H9 (cell line): ENCODE measurements around the gene DAND5. TPM values are rescaled to one million over a fixed set of nuclear protein-coding genes. Genes with fewer than 3 reads are reported as not detected.

Experiments used
- DNase-seq: peaks from one replicate; pipeline ENCODE4 v3.0.0-alpha.2; 2017
- H2AFZ ChIP-seq: one replicate; pipeline ENCODE4 v1.6.1; 2013; ENCODE audit warnings: mild to moderate bottlenecking, low read length, control low read depth, moderate library complexity
- H2AK5ac ChIP-seq: 2 replicates; pipeline ENCODE4 v1.6.1; 2013; ENCODE audit warnings: low read length, control low read depth, mixed read lengths; ENCODE audit not compliant: insufficient read length
- H2BK120ac ChIP-seq: one replicate; pipeline ENCODE4 v1.6.1; 2013; ENCODE audit warnings: low read depth, mild to moderate bottlenecking, low read length, control low read depth, inconsistent platforms; ENCODE audit not compliant: poor library complexity, severe bottlenecking
- H2BK12ac ChIP-seq: 2 replicates; pipeline ENCODE4 v1.6.1; 2013; ENCODE audit warnings: low read length, control low read depth, mixed read lengths, low read depth; ENCODE audit not compliant: insufficient read length
- H2BK15ac ChIP-seq: 2 replicates; pipeline ENCODE4 v1.6.1; 2013; ENCODE audit warnings: low read depth, low read length, control low read depth
- H2BK20ac ChIP-seq: one replicate; pipeline ENCODE4 v1.6.1; 2013; ENCODE audit warnings: low read depth, mild to moderate bottlenecking, low read length, control low read depth, inconsistent platforms; ENCODE audit not compliant: poor library complexity, severe bottlenecking
- H2BK5ac ChIP-seq: 2 replicates; pipeline ENCODE4 v1.6.1; 2013; ENCODE audit warnings: low read length, control low read depth, mixed read lengths; ENCODE audit not compliant: insufficient read length
- H3K14ac ChIP-seq: 2 replicates; pipeline ENCODE4 v1.6.1; 2013; ENCODE audit warnings: low read length, control low read depth; ENCODE audit not compliant: insufficient read depth
- H3K18ac ChIP-seq: 2 replicates; pipeline ENCODE4 v1.6.1; 2013; ENCODE audit warnings: low read depth, mild to moderate bottlenecking, mixed read lengths, low read length, control low read depth; ENCODE audit not compliant: insufficient read length
- H3K23ac ChIP-seq: 2 replicates; pipeline ENCODE4 v1.6.1; 2013; ENCODE audit warnings: low read length, control low read depth, mixed read lengths, low read depth; ENCODE audit not compliant: insufficient read length
- H3K23me2 ChIP-seq: 2 replicates; pipeline ENCODE4 v1.6.1; 2013; ENCODE audit warnings: low read depth, mild to moderate bottlenecking, mixed read lengths, low read length, control low read depth; ENCODE audit not compliant: insufficient read length, poor library complexity, severe bottlenecking
- H3K27ac ChIP-seq: 2 replicates; pipeline ENCODE4 v1.5.1; 2013; ENCODE audit warnings: low read length, control low read depth, mixed read lengths, low read depth; ENCODE audit not compliant: insufficient read length
- H3K27me3 ChIP-seq: 2 replicates; pipeline ENCODE4 v1.6.1; 2013; ENCODE audit warnings: low read length, control low read depth, inconsistent platforms; ENCODE audit not compliant: insufficient read depth
- H3K4ac ChIP-seq: 2 replicates; pipeline ENCODE4 v1.6.1; 2013; ENCODE audit warnings: low read depth, mild to moderate bottlenecking, control low read depth, inconsistent platforms, low read length, moderate library complexity
- H3K4me1 ChIP-seq: 2 replicates; pipeline ENCODE4 v1.6.1; 2013; ENCODE audit warnings: low read length, control low read depth, inconsistent platforms; ENCODE audit not compliant: insufficient read depth
- H3K4me2 ChIP-seq: 2 replicates; pipeline ENCODE4 v1.6.1; 2013; ENCODE audit warnings: low read length, control low read depth, mixed read lengths; ENCODE audit not compliant: insufficient read length, insufficient read depth
- H3K56ac ChIP-seq: 2 replicates; pipeline ENCODE4 v1.6.1; 2013; ENCODE audit warnings: low read depth, mild to moderate bottlenecking, mixed read lengths, low read length, control low read depth; ENCODE audit not compliant: insufficient read length
- H3K79me1 ChIP-seq: 2 replicates; pipeline ENCODE4 v1.6.1; 2013; ENCODE audit warnings: low read depth, mild to moderate bottlenecking, moderate library complexity, low read length, control low read depth, inconsistent platforms; ENCODE audit not compliant: insufficient read depth, poor library complexity, severe bottlenecking
- H3K79me2 ChIP-seq: 2 replicates; pipeline ENCODE4 v1.6.1; 2013; ENCODE audit warnings: low read length, control low read depth, inconsistent platforms; ENCODE audit not compliant: insufficient read depth
- H3K9ac ChIP-seq: 2 replicates; pipeline ENCODE4 v1.6.1; 2013; ENCODE audit warnings: low read length, control low read depth, mixed read lengths; ENCODE audit not compliant: insufficient read length; ENCODE audit errors: extremely low read depth
- H3K9me3 ChIP-seq: one replicate; pipeline ENCODE4 v1.6.1; 2013; ENCODE audit warnings: low read depth, low read length, inconsistent platforms; ENCODE audit not compliant: control insufficient read depth
- H3T11ph ChIP-seq: one replicate; pipeline ENCODE4 v1.6.1; 2013; ENCODE audit warnings: mild to moderate bottlenecking, low read length, control low read depth, inconsistent platforms
- H4K20me1 ChIP-seq: one replicate; pipeline ENCODE4 v1.6.1; 2013; ENCODE audit not compliant: control insufficient read depth, insufficient read length, insufficient read depth
- H4K5ac ChIP-seq: 2 replicates; pipeline ENCODE4 v1.6.1; 2013; ENCODE audit warnings: low read depth, mild to moderate bottlenecking, mixed read lengths, low read length, control low read depth; ENCODE audit not compliant: insufficient read length
- H4K8ac ChIP-seq: replicated peaks from 2 replicates; pipeline ENCODE4 v1.6.1; 2013; ENCODE audit warnings: low read length, control low read depth, mixed read lengths, low read depth; ENCODE audit not compliant: insufficient read length
- H4K91ac ChIP-seq: 2 replicates; pipeline ENCODE4 v1.6.1; 2013; ENCODE audit warnings: low read depth, mild to moderate bottlenecking, moderate library complexity, mixed read lengths, low read length, control low read depth; ENCODE audit not compliant: insufficient read length
- H3K27ac Mint-ChIP-seq, 3 experiments: 2 replicates in 2 of 3; 3 replicates in 1 of 3; pipeline ENCODE4 v1.8.0; 2020 to 2021; ENCODE audit warnings: mixed read lengths in 3 of 3, mild to moderate bottlenecking in 1 of 3, moderate library complexity in 1 of 3
- H3K27me3 Mint-ChIP-seq: 2 replicates; pipeline ENCODE4 v1.8.0; 2021; ENCODE audit warnings: low read depth, mild to moderate bottlenecking, moderate library complexity, mixed read lengths
- H3K36me3 Mint-ChIP-seq, 3 experiments: 2 replicates in 2 of 3; 3 replicates in 1 of 3; pipeline ENCODE4 v1.8.0; 2020 to 2021; ENCODE audit warnings: low read depth in 3 of 3, mixed read lengths in 3 of 3; ENCODE audit not compliant: insufficient read depth in 1 of 3
- H3K4me1 Mint-ChIP-seq, 2 experiments: 2 replicates each; pipeline ENCODE4 v1.8.0; 2020; ENCODE audit warnings: mixed read lengths in 2 of 2
- H3K4me3 Mint-ChIP-seq, 2 experiments: 2 replicates in 1 of 2; 3 replicates in 1 of 2; pipeline ENCODE4 v1.8.0; 2020 to 2021; ENCODE audit warnings: mild to moderate bottlenecking in 2 of 2, mixed read lengths in 2 of 2, moderate library complexity in 1 of 2
- H3K9me3 Mint-ChIP-seq, 2 experiments: 2 replicates in 1 of 2; 3 replicates in 1 of 2; pipeline ENCODE4 v1.8.0; 2020; ENCODE audit warnings: mild to moderate bottlenecking in 2 of 2, mixed read lengths in 2 of 2, moderate library complexity in 1 of 2
- CTCF ChIP-seq: fragments of 200-600 bp; sonication (generic); conservative IDR thresholded peaks from 3 replicates; pipeline ENCODE4 v1.8.0; 2021; ENCODE audit warnings: antibody characterized with exemption, mild to moderate bottlenecking
- WGBS: extraction: QIAGEN DNeasy Blood & Tissue Kit; methylation state at CpG from one replicate; pipeline ENCODE4 v1.1.7; 2013; ENCODE audit warnings: missing lambda C conversion rate, low lambda C conversion rate, mixed read lengths; ENCODE audit not compliant: insufficient read length; ENCODE audit errors: extremely low coverage; 5-methylcytosine and 5-hydroxymethylcytosine counted together
- total RNA-seq: library from RNA; stranded (reverse); gene quantifications from 2 replicates; pipeline ENCODE4 v1.2.1, GENCODE V29; 2021

Gene DAND5
- total RNA-seq, 1 experiment from 2014 or later = 0.11 TPM

GRCh38 chr19:12983542-12984142, 14.3 kb downstream of the DAND5 start:
- Histone ChIP-seq H4K91ac (no peak overlapping the region), H2AK5ac (no peak overlapping the region), H3K4ac (no peak overlapping the region), H3K27me3 (peaks cover 4% of the 10 kb centered on the region; the same call in 1 of the 2 replicates), H3K79me2 (no peaks in the 10 kb centered on the region), H3K18ac (no peak overlapping the region), H3K4me1 (no peaks in the 10 kb centered on the region), H2BK15ac (no peak overlapping the region), H3K4me2 (peak overlapping the region; percentile 28), H3K14ac (no peak overlapping the region), H3K56ac (no peak overlapping the region), H3K9me3 (no peaks in the 10 kb centered on the region), H4K20me1 (no peaks in the 10 kb centered on the region), H4K5ac (no peak overlapping the region), H3T11ph (no peak overlapping the region), H2AFZ (no peak overlapping the region), H2BK12ac (no peak overlapping the region), H3K23me2 (no peaks in the 10 kb centered on the region), H3K23ac (no peak overlapping the region), H3K27ac (no peak overlapping the region), H3K9ac (no peak overlapping the region), H4K8ac (no peak overlapping the region), H2BK5ac (no peak overlapping the region), H3K79me1 (no peaks in the 10 kb centered on the region), H2BK120ac (no peak overlapping the region), H2BK20ac (no peak overlapping the region)
- 100% methylated on average over 3 of the region's 51 CpGs for WGBS
- no peak overlapping the region for H3K27ac Mint-ChIP-seq
- peak; percentile 78 for DNase-seq
- TF ChIP-seq CTCF = peak; percentile 92
- peaks cover 10% of the 10 kb centered on the region for H3K27me3 Mint-ChIP-seq
- no peaks in the 10 kb centered on the region; a peak in 1 of 5 replicates for H3K9me3 Mint-ChIP-seq
- H3K4me1 Mint-ChIP-seq = peaks cover 6 to 9% of the 10 kb centered on the region in 2 experiments
- no peak overlapping the region for H3K4me3 Mint-ChIP-seq
- no peaks in the 10 kb centered on the region for H3K36me3 Mint-ChIP-seq
